Measurements from ENCODE around the gene CRYM.

DNA sequence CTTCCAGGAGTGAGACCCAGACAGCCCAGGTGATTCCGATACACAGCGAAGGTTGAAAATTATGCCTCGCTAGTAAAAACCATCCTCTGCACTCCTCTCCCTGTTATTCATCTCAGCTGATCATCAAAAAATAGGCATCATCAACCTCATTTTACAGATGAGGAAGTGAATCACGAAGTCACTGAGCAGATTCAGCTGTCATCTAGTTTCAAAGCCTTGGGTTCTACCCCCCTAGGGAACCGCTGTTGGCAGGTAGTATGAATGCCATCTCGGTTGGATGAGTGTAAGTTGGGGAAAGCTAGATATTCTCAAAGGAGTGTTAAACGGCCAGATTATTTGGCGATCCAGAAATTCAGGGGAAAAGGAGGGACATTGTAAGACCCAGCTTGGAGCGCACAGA lies 2.0 kb downstream of the CRYM start:
- TF ChIP-seq, protein P1, sequence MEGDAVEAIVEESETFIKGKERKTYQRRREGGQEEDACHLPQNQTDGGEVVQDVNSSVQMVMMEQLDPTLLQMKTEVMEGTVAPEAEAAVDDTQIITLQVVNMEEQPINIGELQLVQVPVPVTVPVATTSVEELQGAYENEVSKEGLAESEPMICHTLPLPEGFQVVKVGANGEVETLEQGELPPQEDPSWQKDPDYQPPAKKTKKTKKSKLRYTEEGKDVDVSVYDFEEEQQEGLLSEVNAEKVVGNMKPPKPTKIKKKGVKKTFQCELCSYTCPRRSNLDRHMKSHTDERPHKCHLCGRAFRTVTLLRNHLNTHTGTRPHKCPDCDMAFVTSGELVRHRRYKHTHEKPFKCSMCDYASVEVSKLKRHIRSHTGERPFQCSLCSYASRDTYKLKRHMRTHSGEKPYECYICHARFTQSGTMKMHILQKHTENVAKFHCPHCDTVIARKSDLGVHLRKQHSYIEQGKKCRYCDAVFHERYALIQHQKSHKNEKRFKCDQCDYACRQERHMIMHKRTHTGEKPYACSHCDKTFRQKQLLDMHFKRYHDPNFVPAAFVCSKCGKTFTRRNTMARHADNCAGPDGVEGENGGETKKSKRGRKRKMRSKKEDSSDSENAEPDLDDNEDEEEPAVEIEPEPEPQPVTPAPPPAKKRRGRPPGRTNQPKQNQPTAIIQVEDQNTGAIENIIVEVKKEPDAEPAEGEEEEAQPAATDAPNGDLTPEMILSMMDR (conservative IDR thresholded peaks at IDR 0.05; ENCODE audit: low read depth, low read length), result no peak
- TF ChIP-seq EZH2 (IDR thresholded peaks at IDR 0.05; ENCODE audit: borderline replicate concordance, low read depth, low read length, poor library complexity, severe bottlenecking), result no peak
